ENCODE results near the gene SAMD4B. TPM values are rescaled to one million over a fixed set of nuclear protein-coding genes. Genes with fewer than 3 reads are reported as not detected.
A peak's percentile ranks its signal among the peaks of the same experiment; 100 is the strongest.

Gene SAMD4B
- total RNA-seq, 4 donors from 2014 or later: 49.1 to 131 (median 75.2) TPM

DNA sequence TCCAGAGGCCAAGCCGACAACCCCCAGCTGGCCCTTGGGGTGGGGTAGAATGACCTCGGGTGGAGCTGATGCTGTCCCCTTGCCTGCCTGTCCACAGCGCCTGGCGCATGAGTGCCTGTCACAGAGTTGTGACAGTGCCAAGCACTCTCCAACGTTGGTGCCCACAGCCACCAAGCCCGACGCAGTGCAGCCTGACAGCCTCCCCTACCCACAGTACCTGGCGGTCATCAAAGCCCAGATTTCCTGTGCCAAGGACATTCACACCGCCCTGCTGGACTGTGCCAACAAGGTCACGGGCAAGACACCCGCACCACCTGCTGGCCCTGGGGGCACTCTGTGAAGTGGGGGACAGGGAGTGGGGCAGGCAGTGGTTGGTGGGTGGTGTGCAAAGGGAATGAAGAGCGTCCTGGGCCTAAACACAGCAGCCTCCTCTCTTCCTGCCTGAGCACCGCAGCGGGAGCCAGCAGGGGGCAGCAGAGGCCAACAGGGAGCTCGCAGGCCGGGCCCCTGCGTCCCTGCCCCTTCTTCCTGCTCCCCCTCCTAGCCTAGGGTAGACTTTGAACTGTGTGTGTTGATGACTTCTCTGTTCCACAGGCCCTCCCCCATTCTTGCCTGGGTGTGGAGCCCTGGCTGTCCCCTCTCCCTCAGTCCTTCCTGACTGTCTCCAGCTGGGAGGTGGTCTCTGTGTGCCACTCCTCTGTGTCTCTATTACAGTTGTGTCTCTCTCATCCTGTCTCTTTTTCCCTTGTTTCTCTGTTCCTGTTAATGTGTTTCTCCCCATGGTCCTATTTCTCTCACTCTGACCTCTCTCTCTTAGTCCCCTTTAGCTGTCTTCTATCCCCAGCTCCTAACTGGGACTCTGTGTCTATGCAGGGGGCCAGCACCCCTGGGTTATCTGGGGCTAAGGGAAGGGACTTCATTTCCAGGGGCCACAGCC, 55.4 kb downstream of the SAMD4B start:
- peak overlapping the region in 3 of 4 donors; percentile 11 to 44 (median 26) for H3K4me3 ChIP-seq
- intact Hi-C loops (cut with DNase I): no loop called here

GRCh38 chr19:39398297-39398864, 56.2 kb downstream of the SAMD4B start:
- intact Hi-C loops (cut with DNase I): no loop called here

More for the DNA sequence above, 55.4 kb downstream of the SAMD4B start:
- no peaks in the 10 kb centered on the region for H3K27me3 ChIP-seq
- TF ChIP-seq POLR2A (IDR thresholded peaks at IDR 0.05): no peak
- TF ChIP-seq, protein P1, sequence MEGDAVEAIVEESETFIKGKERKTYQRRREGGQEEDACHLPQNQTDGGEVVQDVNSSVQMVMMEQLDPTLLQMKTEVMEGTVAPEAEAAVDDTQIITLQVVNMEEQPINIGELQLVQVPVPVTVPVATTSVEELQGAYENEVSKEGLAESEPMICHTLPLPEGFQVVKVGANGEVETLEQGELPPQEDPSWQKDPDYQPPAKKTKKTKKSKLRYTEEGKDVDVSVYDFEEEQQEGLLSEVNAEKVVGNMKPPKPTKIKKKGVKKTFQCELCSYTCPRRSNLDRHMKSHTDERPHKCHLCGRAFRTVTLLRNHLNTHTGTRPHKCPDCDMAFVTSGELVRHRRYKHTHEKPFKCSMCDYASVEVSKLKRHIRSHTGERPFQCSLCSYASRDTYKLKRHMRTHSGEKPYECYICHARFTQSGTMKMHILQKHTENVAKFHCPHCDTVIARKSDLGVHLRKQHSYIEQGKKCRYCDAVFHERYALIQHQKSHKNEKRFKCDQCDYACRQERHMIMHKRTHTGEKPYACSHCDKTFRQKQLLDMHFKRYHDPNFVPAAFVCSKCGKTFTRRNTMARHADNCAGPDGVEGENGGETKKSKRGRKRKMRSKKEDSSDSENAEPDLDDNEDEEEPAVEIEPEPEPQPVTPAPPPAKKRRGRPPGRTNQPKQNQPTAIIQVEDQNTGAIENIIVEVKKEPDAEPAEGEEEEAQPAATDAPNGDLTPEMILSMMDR (IDR thresholded peaks at IDR 0.05): peak; percentile 97 to 99 (median 98)
- peaks cover 41 to 69% (median 43%) of the 10 kb centered on the region in 3 donors for H3K4me1 ChIP-seq
- WGBS, 2 donors: 0% methylated on average over 5 of the region's 17 CpGs
- peak overlapping the region; percentile 96 to 99 (median 98) for H3K27ac ChIP-seq
- no peak for DNase-seq
- no peaks in the 10 kb centered on the region for H3K9me3 ChIP-seq
- peaks cover 0 to 47% (median 13%) of the 10 kb centered on the region in 3 donors for H3K36me3 ChIP-seq

GRCh38 chr19:39399668-39400050, 57.4 kb downstream of the SAMD4B start:
- peak overlapping the region; percentile 96 to 99 (median 98) for H3K27ac ChIP-seq
- H3K36me3 ChIP-seq: peaks cover 0 to 28% (median 8%) of the 10 kb centered on the region in 3 donors
- H3K27me3 ChIP-seq: no peaks in the 10 kb centered on the region
- no peak for TF ChIP-seq POLR2A (IDR thresholded peaks at IDR 0.05)
- TF ChIP-seq, protein P1 (IDR thresholded peaks at IDR 0.05): no peak
- intact Hi-C loops (cut with DNase I): no loop called here
- 88 to 100% methylated on average over 2 to 4 of the region's 4 CpGs for WGBS, 2 donors
- no peak overlapping the region for H3K4me3 ChIP-seq
- peaks cover 48 to 77% (median 56%) of the 10 kb centered on the region in 3 donors for H3K4me1 ChIP-seq
- H3K9me3 ChIP-seq: no peaks in the 10 kb centered on the region
- DNase-seq: no peak

More at GRCh38 chr19:39398297-39398864, 56.2 kb downstream of the SAMD4B start:
- Histone ChIP-seq H3K27ac (peak overlapping the region; percentile 96 to 99 (median 98)), H3K4me3 (peak overlapping the region in 3 of 4 donors; percentile 11 to 44 (median 26)), H3K9me3 (no peaks in the 10 kb centered on the region), H3K27me3 (no peaks in the 10 kb centered on the region), H3K4me1 (peaks cover 43 to 72% (median 48%) of the 10 kb centered on the region in 3 donors), H3K36me3 (peaks cover 0 to 40% (median 13%) of the 10 kb centered on the region in 3 donors)
- WGBS, 2 donors: 7 to 30% methylated on average over 2 to 3 of the region's 11 CpGs
- no peak for DNase-seq
- TF ChIP-seq, protein P1 (IDR thresholded peaks at IDR 0.05): no peak
- peak in 1 of 4 donors; percentile 52 for TF ChIP-seq POLR2A (IDR thresholded peaks at IDR 0.05)

DNA sequence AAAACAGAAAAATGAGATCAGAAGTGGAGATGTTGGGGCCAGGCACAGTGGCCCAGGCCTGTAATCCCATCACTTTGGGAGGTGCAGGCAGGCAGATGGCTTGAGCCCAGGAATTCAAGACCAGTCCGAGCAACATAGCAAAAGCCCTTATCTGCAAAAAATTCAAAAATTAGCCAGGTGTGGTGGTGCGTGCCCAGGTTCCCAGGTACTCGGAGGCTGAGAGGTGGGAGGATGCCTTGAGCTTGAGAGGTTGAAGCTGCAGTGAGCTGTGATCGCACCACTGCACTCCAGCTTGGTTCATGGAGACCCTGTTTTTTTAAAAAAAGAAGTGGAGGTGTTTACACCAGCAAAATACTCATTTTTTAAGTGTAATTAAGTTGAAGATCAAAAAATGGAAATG, 57.8 kb downstream of the SAMD4B start:
- peaks cover 0 to 24% (median 4%) of the 10 kb centered on the region in 3 donors for H3K36me3 ChIP-seq
- intact Hi-C loops (cut with DNase I): no loop called here
- peaks cover 52 to 81% (median 60%) of the 10 kb centered on the region in 3 donors for H3K4me1 ChIP-seq
- H3K9me3 ChIP-seq: no peaks in the 10 kb centered on the region
- DNase-seq: no peak
- H3K27me3 ChIP-seq: no peaks in the 10 kb centered on the region
- peak overlapping the region; percentile 96 to 99 (median 98) for H3K27ac ChIP-seq
- H3K4me3 ChIP-seq: no peak overlapping the region
- TF ChIP-seq, protein P1 (IDR thresholded peaks at IDR 0.05): no peak
- no peak for TF ChIP-seq POLR2A (IDR thresholded peaks at IDR 0.05)
- WGBS, 2 donors: 84 to 90% methylated on average over 4 of the region's 4 CpGs
